Keratinocyte (primary cell): ENCODE data around the gene NFKBIZ.

Experiments
- CTCF ChIP-seq, 3 experiments: IDR thresholded peaks in 1 of 3; conservative IDR thresholded peaks in 1 of 3; optimal IDR thresholded peaks in 1 of 3; 2 replicates in 2 of 3; 3 replicates in 1 of 3; pipeline versions ENCODE3 to v1.5.1; 2011; ENCODE audit warnings: low read length in 3 of 3, mild to moderate bottlenecking in 3 of 3, moderate library complexity in 2 of 3, control low read depth in 1 of 3, inconsistent platforms in 1 of 3; ENCODE audit not compliant: insufficient read depth in 2 of 3; ENCODE audit errors: extremely low read depth in 1 of 3
- EZH2 ChIP-seq: IDR thresholded peaks from one replicate; pipeline ENCODE4 v1.6.1; 2012; ENCODE audit warnings: inconsistent platforms, mild to moderate bottlenecking, low read length, moderate library complexity

- TF ChIP-seq CTCF (optimal IDR thresholded peaks at IDR 0.05 in 1 of 3, IDR thresholded peaks at IDR 0.05 in 1 of 3, conservative IDR thresholded peaks at IDR 0.05 in 1 of 3; ENCODE audit: extremely low read depth in 1 of 3, insufficient read depth in 2 of 3, low read length in 3 of 3) (no peak), EZH2 (no peak)
Measured at GRCh38 chr3:101851072-101851770, 1.9 kb downstream of the NFKBIZ start.
